Ovary (tissue), 9 donors: ENCODE results near the gene ADAMTS17. TPM values are rescaled to one million over a fixed set of nuclear protein-coding genes. Genes with fewer than 3 reads are reported as not detected.
"Not testable (repeated sequence)": the region's sequence is repeated elsewhere in the genome, so short reads cannot be mapped to it uniquely, and the experiment has no call there.

Experiments used
- DNase-seq, 5 donors: peaks; one replicate each; pipeline ENCODE4 v3.0.0-alpha.2; 2019 to 2020
- H3K27ac ChIP-seq, 2 donors: fragments of 200-600 bp; one replicate each; pipeline versions ENCODE4 v1.5.1 to v1.8.0; 2019 to 2022
- H3K27me3 ChIP-seq: fragments of 200-600 bp; one replicate; pipeline ENCODE4 v1.8.0; 2022
- H3K36me3 ChIP-seq: fragments of 200-600 bp; sonication (generic); one replicate; pipeline ENCODE4 v1.5.1; 2019
- H3K4me1 ChIP-seq: one replicate; pipeline ENCODE4 v1.8.1; 2013; ENCODE audit warnings: mild to moderate bottlenecking, moderate library complexity; ENCODE audit not compliant: insufficient read depth
- H3K4me3 ChIP-seq: fragments of 200-600 bp; sonication (generic); one replicate; pipeline ENCODE4 v1.5.1; 2017
- H3K9me3 ChIP-seq, 2 donors: fragments of 200-600 bp in 1 of 2; sonication (generic) in 1 of 2; one replicate each; pipeline versions ENCODE4 v1.5.1 to v1.8.1; 2013 to 2019; ENCODE audit warnings: mild to moderate bottlenecking in 1 of 2, moderate library complexity in 1 of 2
- CTCF ChIP-seq, 3 donors: fragments of 450-650 bp in 2 of 3; fragments of 200-600 bp in 1 of 3; IDR thresholded peaks; one replicate each; pipeline versions ENCODE4 v1.5.1 to v1.8.0; 2016 to 2022; ENCODE audit warnings: antibody characterized with exemption in 3 of 3, mild to moderate bottlenecking in 1 of 3
- EP300 ChIP-seq: sonication (generic); formaldehyde crosslinking; IDR thresholded peaks from one replicate; pipeline ENCODE4 v1.6.1; 2017; ENCODE audit warnings: antibody characterized with exemption
- POLR2A ChIP-seq: fragments of 450-650 bp; IDR thresholded peaks from one replicate; pipeline ENCODE4 v1.6.1; 2017; ENCODE audit warnings: antibody characterized with exemption, mild to moderate bottlenecking, moderate library complexity
- WGBS, 3 donors: extraction: QIAGEN DNeasy Blood & Tissue Kit in 1 of 3; methylation state at CpG; one replicate each; pipeline versions ENCODE4 v1.1.5 to v1.1.7; 2013 to 2017; 5-methylcytosine and 5-hydroxymethylcytosine counted together
- intact Hi-C, 4 donors: fragments of 100-400 bp; cut with DNase I; formaldehyde crosslinking; loops; one replicate each; pipeline versions ENCODE4 v1.11.0 to v1.15.1; 2022 to 2023
- polyA plus RNA-seq, 2 donors: library from polyadenylated mRNA; stranded (reverse); fragments of 200-250 nt in 1 of 2; fragments of 350-450 nt in 1 of 2; fragmentation: Illumina TruSeq in 1 of 2; extraction: RNeasy Lipid Tissue Mini Kit (QIAGEN cat#74804) in 1 of 2; gene quantifications; one replicate each; pipeline ENCODE4 v1.2.3, GENCODE V29; 2013 to 2014
- total RNA-seq, 7 donors: library from RNA; depleted of rRNA in 2 of 7; stranded (reverse); fragments of >200 nt in 2 of 7; fragmentation: NEBNext Ultra II Directional in 3 of 7; extraction: Animal tissue kit (Norgen Biotek cat#: 25700) in 3 of 7; gene quantifications; one replicate each; pipeline versions ENCODE4 v1.1.0 to v1.2.4, GENCODE V29; 2016 to 2023
- donor health status: DM: no; HTN: no; CAD: no; lungs with moderate emphysema.
- donor health status: DM: no; HTN: no; CAD: no.
- donor health status: Bipolar disorder and iron deficiency.
- donor health status: DM: yes; HTN: yes; CAD: no.
- donor health status: DM: no; HTN: no; CAD: no.
- donor health status: DM: yes; HTN: yes; CAD: no.

The ADAMTS17 gene
- total and polyA plus RNA-seq, 9 donors: 1.3 to 11.3 (median 5.9) TPM

- no peaks in the 10 kb centered on the region for H3K9me3 ChIP-seq
- 49 to 83% (median 73%) methylated on average over 4 of the region's 4 CpGs for WGBS, 3 donors
- H3K27ac ChIP-seq: no peak overlapping the region
- H3K36me3 ChIP-seq: no peaks in the 10 kb centered on the region
- DNase-seq: no peak
- H3K4me1 ChIP-seq: peaks cover 9% of the 10 kb centered on the region
- intact Hi-C loops: no loop called here
- H3K4me3 ChIP-seq: no peak overlapping the region
- no peak for TF ChIP-seq EP300
- no peak for TF ChIP-seq CTCF (IDR thresholded peaks at IDR 0.05)
- TF ChIP-seq POLR2A: no peak
- H3K27me3 ChIP-seq: no peaks in the 10 kb centered on the region
Measured at GRCh38 chr15:99982662-99983061, 359.1 kb downstream of the ADAMTS17 start.

GRCh38 chr15:99981839-99982658, 359.7 kb downstream of the ADAMTS17 start:
- no peak for DNase-seq
- intact Hi-C loops: no loop called here
- Histone ChIP-seq H3K4me3 (no peak overlapping the region), H3K9me3 (no peaks in the 10 kb centered on the region), H3K27ac (no peak overlapping the region), H3K36me3 (no peaks in the 10 kb centered on the region), H3K4me1 (peaks cover 9% of the 10 kb centered on the region), H3K27me3 (no peaks in the 10 kb centered on the region)
- WGBS, 3 donors: 86 to 92% (median 91%) methylated on average over 16 of the region's 16 CpGs
- TF ChIP-seq EP300: no peak
- no peak for TF ChIP-seq POLR2A
- no peak for TF ChIP-seq CTCF (IDR thresholded peaks at IDR 0.05)

GRCh38 chr15:99981191-99981647, 360.6 kb downstream of the ADAMTS17 start:
- intact Hi-C loops: no loop called here
- WGBS, 3 donors: 87 to 94% (median 93%) methylated on average over 1 of the region's 1 CpG
- TF ChIP-seq CTCF (IDR thresholded peaks at IDR 0.05) (no peak), EP300 (no peak), POLR2A (no peak)
- no peak overlapping the region for H3K27ac ChIP-seq
- H3K9me3 ChIP-seq: no peaks in the 10 kb centered on the region
- H3K27me3 ChIP-seq: no peaks in the 10 kb centered on the region
- H3K4me1 ChIP-seq: peaks cover 9% of the 10 kb centered on the region
- no peaks in the 10 kb centered on the region for H3K36me3 ChIP-seq
- H3K4me3 ChIP-seq: no peak overlapping the region
- no peak for DNase-seq

GRCh38 chr15:99980752-99981151, 361.0 kb downstream of the ADAMTS17 start:
- Histone ChIP-seq H3K4me1 (peaks cover 9% of the 10 kb centered on the region), H3K27me3 (no peaks in the 10 kb centered on the region), H3K36me3 (no peaks in the 10 kb centered on the region), H3K9me3 (no peaks in the 10 kb centered on the region), H3K27ac (no peak overlapping the region), H3K4me3 (no peak overlapping the region)
- intact Hi-C loops: no loop called here
- 34 to 50% (median 41%) methylated on average over 12 of the region's 12 CpGs for WGBS, 3 donors
- no peak for TF ChIP-seq POLR2A
- TF ChIP-seq EP300: no peak
- no peak for TF ChIP-seq CTCF (IDR thresholded peaks at IDR 0.05)
- peak in 2 of 5 donors; percentile 52 to 82 for DNase-seq

GRCh38 chr15:99979886-99980285, 361.9 kb downstream of the ADAMTS17 start:
- H3K9me3 ChIP-seq, H3K4me1 ChIP-seq, DNase-seq, H3K27me3 ChIP-seq, intact Hi-C loops, H3K4me3 ChIP-seq, H3K27ac ChIP-seq, H3K36me3 ChIP-seq: not testable (repeated sequence)
- WGBS, 3 donors: 94 to 98% (median 95%) methylated on average over 5 of the region's 5 CpGs
